Right lobe of liver (tissue), 4 donors: ENCODE results near the gene SWI5.

ENCODE experiments used
- POLR2A ChIP-seq: fragments of 450-650 bp; IDR thresholded peaks from one replicate; pipeline ENCODE4 v1.6.1; 2017; ENCODE audit warnings: antibody characterized with exemption, mild to moderate bottlenecking
- TF ChIP-seq, protein P1 (sequence below), 4 donors: fragments of 200-600 bp in 3 of 4; fragments of 450-650 bp in 1 of 4; IDR thresholded peaks; one replicate each; pipeline versions ENCODE4 v1.5.1 to v1.8.0; 2016 to 2022; ENCODE audit warnings: antibody characterized with exemption in 4 of 4, mild to moderate bottlenecking in 2 of 4
- donor health status: DM: no; HTN: no; CAD: no.
- donor health status: DM: no; HTN: no; CAD: no.
- donor health status: DM: no; HTN: yes; CAD: no.

- TF ChIP-seq POLR2A = peak; percentile 96
- TF ChIP-seq, protein P1, sequence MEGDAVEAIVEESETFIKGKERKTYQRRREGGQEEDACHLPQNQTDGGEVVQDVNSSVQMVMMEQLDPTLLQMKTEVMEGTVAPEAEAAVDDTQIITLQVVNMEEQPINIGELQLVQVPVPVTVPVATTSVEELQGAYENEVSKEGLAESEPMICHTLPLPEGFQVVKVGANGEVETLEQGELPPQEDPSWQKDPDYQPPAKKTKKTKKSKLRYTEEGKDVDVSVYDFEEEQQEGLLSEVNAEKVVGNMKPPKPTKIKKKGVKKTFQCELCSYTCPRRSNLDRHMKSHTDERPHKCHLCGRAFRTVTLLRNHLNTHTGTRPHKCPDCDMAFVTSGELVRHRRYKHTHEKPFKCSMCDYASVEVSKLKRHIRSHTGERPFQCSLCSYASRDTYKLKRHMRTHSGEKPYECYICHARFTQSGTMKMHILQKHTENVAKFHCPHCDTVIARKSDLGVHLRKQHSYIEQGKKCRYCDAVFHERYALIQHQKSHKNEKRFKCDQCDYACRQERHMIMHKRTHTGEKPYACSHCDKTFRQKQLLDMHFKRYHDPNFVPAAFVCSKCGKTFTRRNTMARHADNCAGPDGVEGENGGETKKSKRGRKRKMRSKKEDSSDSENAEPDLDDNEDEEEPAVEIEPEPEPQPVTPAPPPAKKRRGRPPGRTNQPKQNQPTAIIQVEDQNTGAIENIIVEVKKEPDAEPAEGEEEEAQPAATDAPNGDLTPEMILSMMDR (IDR thresholded peaks at IDR 0.05) = no peak
These were observed at the start of gene SWI5 for GRCh38 chr9:128276008-128276573.
